Breast epithelium (tissue), 3 donors: Measurements from ENCODE around the gene GPX2.

ENCODE experiments used
- POLR2A ChIP-seq: fragments of 450-650 bp; IDR thresholded peaks from one replicate; pipeline ENCODE4 v1.6.1; 2016; ENCODE audit warnings: antibody characterized with exemption, mild to moderate bottlenecking, moderate library complexity
- POLR2AphosphoS5 ChIP-seq, 3 donors: sonication (generic); formaldehyde crosslinking; IDR thresholded peaks; one replicate each; pipeline ENCODE4 v1.6.1; 2017; ENCODE audit warnings: antibody characterized with exemption in 3 of 3
- TF ChIP-seq, protein P1 (sequence below), 3 donors: fragments of 450-650 bp; IDR thresholded peaks; one replicate each; pipeline ENCODE4 v1.5.1; 2016 to 2017; ENCODE audit warnings: antibody characterized with exemption in 3 of 3, mild to moderate bottlenecking in 3 of 3, moderate library complexity in 3 of 3

DNA sequence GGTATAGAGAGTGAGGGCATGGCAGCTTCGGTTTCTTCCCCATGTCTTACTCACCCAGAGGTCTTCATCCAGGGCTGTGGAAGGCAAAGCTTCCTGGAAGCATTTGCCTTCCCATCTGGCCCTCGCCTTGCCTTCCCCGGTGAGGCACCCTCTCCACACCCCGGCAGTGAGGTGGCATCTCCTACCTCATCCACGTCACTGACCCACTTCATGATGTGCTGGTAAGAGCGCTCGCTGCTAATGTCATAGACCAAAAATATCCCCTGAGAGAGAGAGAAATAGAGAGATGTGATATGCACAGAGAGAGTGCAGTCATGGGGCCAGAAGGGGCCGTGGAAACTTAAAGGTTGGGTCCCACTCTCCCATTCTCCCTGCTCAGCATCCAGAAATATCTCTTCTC is 8.3 kb upstream of the GPX2 start:
- TF ChIP-seq, protein P1, sequence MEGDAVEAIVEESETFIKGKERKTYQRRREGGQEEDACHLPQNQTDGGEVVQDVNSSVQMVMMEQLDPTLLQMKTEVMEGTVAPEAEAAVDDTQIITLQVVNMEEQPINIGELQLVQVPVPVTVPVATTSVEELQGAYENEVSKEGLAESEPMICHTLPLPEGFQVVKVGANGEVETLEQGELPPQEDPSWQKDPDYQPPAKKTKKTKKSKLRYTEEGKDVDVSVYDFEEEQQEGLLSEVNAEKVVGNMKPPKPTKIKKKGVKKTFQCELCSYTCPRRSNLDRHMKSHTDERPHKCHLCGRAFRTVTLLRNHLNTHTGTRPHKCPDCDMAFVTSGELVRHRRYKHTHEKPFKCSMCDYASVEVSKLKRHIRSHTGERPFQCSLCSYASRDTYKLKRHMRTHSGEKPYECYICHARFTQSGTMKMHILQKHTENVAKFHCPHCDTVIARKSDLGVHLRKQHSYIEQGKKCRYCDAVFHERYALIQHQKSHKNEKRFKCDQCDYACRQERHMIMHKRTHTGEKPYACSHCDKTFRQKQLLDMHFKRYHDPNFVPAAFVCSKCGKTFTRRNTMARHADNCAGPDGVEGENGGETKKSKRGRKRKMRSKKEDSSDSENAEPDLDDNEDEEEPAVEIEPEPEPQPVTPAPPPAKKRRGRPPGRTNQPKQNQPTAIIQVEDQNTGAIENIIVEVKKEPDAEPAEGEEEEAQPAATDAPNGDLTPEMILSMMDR (IDR thresholded peaks at IDR 0.05), result no peak
- TF ChIP-seq POLR2A (no peak), POLR2AphosphoS5 (IDR thresholded peaks at IDR 0.05) (no peak)
